ENCODE data around the gene L1CAM. TPM values are rescaled to one million over a fixed set of nuclear protein-coding genes. Genes with fewer than 3 reads are reported as not detected.

Gene L1CAM, protein sequence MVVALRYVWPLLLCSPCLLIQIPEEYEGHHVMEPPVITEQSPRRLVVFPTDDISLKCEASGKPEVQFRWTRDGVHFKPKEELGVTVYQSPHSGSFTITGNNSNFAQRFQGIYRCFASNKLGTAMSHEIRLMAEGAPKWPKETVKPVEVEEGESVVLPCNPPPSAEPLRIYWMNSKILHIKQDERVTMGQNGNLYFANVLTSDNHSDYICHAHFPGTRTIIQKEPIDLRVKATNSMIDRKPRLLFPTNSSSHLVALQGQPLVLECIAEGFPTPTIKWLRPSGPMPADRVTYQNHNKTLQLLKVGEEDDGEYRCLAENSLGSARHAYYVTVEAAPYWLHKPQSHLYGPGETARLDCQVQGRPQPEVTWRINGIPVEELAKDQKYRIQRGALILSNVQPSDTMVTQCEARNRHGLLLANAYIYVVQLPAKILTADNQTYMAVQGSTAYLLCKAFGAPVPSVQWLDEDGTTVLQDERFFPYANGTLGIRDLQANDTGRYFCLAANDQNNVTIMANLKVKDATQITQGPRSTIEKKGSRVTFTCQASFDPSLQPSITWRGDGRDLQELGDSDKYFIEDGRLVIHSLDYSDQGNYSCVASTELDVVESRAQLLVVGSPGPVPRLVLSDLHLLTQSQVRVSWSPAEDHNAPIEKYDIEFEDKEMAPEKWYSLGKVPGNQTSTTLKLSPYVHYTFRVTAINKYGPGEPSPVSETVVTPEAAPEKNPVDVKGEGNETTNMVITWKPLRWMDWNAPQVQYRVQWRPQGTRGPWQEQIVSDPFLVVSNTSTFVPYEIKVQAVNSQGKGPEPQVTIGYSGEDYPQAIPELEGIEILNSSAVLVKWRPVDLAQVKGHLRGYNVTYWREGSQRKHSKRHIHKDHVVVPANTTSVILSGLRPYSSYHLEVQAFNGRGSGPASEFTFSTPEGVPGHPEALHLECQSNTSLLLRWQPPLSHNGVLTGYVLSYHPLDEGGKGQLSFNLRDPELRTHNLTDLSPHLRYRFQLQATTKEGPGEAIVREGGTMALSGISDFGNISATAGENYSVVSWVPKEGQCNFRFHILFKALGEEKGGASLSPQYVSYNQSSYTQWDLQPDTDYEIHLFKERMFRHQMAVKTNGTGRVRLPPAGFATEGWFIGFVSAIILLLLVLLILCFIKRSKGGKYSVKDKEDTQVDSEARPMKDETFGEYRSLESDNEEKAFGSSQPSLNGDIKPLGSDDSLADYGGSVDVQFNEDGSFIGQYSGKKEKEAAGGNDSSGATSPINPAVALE
- 10 to 100 TPM in 1 of 4 donors, 1 to 10 TPM in 1, under 1 TPM in 1, not detected in 1; 0.54 to 16.3 (median 2.1) TPM for polyA plus RNA-seq
- long read RNA-seq, donor 1, partial matches to known transcripts = 0 of 1 reads
- long read RNA-seq, donor 1, other reads (novel, unspliced or antisense) = 0 of 1 reads
- long read RNA-seq, donor 2 = 0 reads
- long read RNA-seq, donor 3 = 0 reads
- long read RNA-seq, donor 4 = 0 reads
- long read RNA-seq, donor 5 = 0 reads
- long read RNA-seq, donor 6 = 0 reads
- long read RNA-seq, donor 7 = 0 reads
- long read RNA-seq, donor 8 = 0 reads
- long read RNA-seq, donor 9 = 0 reads
- long read RNA-seq, donor 10, full-length matches to known transcripts = 1 of 1 reads
- long read RNA-seq, donor 10, partial matches to known transcripts = 0 of 1 reads
- long read RNA-seq, donor 10, other reads (novel, unspliced or antisense) = 0 of 1 reads

DNA sequence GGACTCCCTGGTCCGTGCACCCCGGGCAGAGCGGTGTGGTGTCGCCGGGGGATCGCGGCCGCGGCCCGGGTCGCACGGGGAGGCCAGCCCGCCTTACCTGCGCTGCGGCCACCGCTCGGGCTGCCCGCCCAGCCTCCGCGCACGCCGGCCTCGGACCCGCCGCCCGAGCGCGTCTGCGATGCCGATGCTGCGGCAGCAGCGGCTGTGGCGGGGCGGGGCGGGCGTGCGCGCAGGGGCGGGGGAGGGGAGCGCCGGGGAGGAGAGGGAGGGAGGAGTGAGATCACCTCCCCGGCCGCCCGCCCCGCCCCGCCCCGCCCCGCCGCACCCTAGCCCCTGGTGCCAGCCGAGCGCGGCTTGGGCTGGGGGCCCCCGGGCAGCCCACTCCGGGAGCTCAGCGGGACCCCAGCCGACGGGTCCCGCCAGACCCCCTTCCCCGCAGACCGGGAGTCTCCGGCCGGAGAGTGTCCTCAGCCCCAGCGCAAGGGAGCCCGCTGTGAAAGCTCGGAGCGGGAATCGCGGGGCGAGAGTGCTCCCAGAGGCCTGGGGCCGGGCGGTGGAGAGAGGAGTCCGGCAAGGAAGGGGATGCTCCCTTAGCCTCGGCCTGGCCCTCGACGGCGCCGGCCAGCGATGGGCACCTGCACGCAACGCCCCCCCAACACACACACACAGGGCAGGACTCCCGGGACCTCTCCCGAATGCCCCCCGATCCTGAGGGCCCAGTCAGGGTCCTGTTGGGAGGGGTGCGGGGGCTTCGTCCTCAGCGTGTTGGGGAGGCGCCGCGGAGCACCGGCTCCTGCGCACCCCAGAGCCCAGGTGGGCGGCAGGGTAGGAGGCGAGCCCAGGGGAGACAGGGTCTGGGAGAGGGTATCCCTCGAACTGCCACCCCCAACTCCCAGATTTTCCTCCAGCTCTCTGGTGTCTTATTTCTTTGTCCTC lies at the start of gene L1CAM:
Gene L1CAM, minus strand, starts transcription at position 206 of the 936 bp plus-strand sequence. CDS start 10,337 bp downstream, outside the sequence.
- H3K27ac ChIP-seq (ENCODE audit: low read depth in 1 of 3, low read length in 2 of 3) = no peak within 1 kb of the TSS
- FAIRE-seq (no peak), DNase-seq (no peak)
- peaks cover 16 to 48% (median 19%) of the 10 kb centered on the region in 3 donors for H3K27me3 ChIP-seq (ENCODE audit: control insufficient read depth in 3 of 3, insufficient read depth in 3 of 3, low read length in 3 of 3)
- H3K36me3 ChIP-seq (ENCODE audit: control insufficient read depth in 3 of 3, insufficient read depth in 2 of 3, low read depth in 1 of 3, low read length in 3 of 3) = no peaks in the 10 kb centered on the region
- H3K4me3 ChIP-seq (ENCODE audit: low read depth in 1 of 3, low read length in 3 of 3) = peak within 1 kb of the TSS in 1 of 3 donors; percentile 15
- H3K4me1 ChIP-seq (ENCODE audit: control insufficient read depth in 3 of 3, insufficient read depth in 2 of 3, low read depth in 1 of 3, low read length in 2 of 3) = peaks cover 0 to 3% (median 0%) of the 10 kb centered on the region in 3 donors
- no peaks in the 10 kb centered on the region for H3K9me3 ChIP-seq (ENCODE audit: control insufficient read depth in 2 of 2, insufficient read depth in 1 of 2, low read depth in 1 of 2, low read length in 1 of 2)
- WGBS, 3 donors = 3 to 36% (median 7%) methylated on average over 13 to 81 of the region's 94 CpGs

DNA sequence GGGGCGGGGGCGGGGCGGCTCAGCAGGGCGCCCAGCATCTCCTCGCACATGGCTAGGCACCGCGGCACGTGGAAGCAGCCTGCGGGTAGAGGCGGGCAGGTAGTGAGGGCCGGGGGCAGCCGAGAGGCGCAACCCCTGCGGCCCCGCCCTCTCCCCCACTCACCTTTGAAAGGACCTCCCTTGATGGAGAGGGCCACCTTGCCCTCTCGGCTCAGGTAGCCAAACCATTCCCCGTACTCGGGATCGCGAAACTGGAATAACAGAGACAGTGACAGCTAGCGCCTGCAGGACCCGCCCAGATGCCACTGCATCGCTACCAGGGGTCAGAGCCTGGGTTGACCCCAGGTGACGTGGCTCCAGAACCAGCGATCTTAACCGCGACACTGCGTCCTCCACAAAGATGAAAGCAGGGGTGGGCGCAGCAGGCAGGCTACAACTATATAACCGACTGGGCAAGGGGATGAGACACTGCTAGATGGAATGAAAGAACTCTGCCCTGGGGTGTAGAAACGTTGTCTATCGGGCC lies 49.4 kb upstream of the L1CAM start:
- H3K36me3 ChIP-seq (ENCODE audit: control insufficient read depth in 3 of 3, insufficient read depth in 2 of 3, low read depth in 1 of 3, low read length in 3 of 3) = peaks cover 0 to 39% (median 3%) of the 10 kb centered on the region in 3 donors
- H3K27me3 ChIP-seq (ENCODE audit: control insufficient read depth in 3 of 3, insufficient read depth in 3 of 3, low read length in 3 of 3) = no peaks in the 10 kb centered on the region
- peak overlapping the region; percentile 30 to 89 (median 32) for H3K4me3 ChIP-seq (ENCODE audit: low read depth in 1 of 3, low read length in 3 of 3)
- no peak overlapping the region for H3K27ac ChIP-seq (ENCODE audit: low read depth in 1 of 3, low read length in 2 of 3)
- H3K4me1 ChIP-seq (ENCODE audit: control insufficient read depth in 3 of 3, insufficient read depth in 2 of 3, low read depth in 1 of 3, low read length in 2 of 3) = peaks cover 0 to 3% (median 0%) of the 10 kb centered on the region in 3 donors
- WGBS, 3 donors = 3 to 29% (median 11%) methylated on average over 16 to 29 of the region's 32 CpGs
- H3K9me3 ChIP-seq (ENCODE audit: control insufficient read depth in 2 of 2, insufficient read depth in 1 of 2, low read depth in 1 of 2, low read length in 1 of 2) = no peaks in the 10 kb centered on the region
- FAIRE-seq = no peak
- peak in 1 of 2 donors; percentile 31 for DNase-seq

DNA sequence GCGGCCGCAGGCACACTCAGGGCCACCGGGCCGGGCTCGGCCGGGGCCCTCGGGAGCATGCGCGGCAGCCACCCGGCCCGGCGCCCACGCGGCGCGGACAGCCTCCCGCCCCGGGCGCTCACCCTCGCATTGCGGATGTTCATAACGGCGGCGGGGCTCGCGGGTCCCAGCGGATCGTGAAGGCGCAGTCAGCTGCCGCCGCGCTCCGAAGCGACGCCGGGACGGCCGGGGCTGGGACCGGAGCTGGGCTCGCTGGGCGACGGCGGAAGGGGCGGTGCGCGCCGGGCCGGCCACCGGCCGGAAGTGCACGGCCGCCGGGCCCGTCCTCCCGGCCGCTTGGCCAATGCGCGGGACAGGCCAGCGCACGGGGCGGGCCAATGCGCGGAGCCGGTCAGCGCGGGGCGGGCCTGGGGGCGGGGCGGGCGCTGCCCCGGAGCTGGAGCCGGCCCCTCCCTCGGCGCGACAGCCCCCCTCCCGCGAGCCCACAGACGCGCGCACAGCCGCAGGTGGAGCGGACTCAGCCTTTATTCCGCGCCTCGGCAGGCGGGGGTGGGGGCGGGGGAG lies 48.9 kb upstream of the L1CAM start, which contains the start of gene NAA10:
Gene NAA10, minus strand, starts transcription at position 276 of the 564 bp plus-strand sequence. Its CDS starts 133 bp downstream, at position 143.
- H3K36me3 ChIP-seq (ENCODE audit: control insufficient read depth in 3 of 3, insufficient read depth in 2 of 3, low read depth in 1 of 3, low read length in 3 of 3) = peaks cover 0 to 39% (median 3%) of the 10 kb centered on the region in 3 donors
- peak within 1 kb of the TSS; percentile 56 to 89 (median 57) for H3K4me3 ChIP-seq (ENCODE audit: low read depth in 1 of 3, low read length in 3 of 3)
- peak within 1 kb of the TSS in 2 of 3 donors; percentile 33 to 58 for H3K27ac ChIP-seq (ENCODE audit: low read depth in 1 of 3, low read length in 2 of 3)
- WGBS, 3 donors = 0 to 18% (median 1%) methylated on average over 18 to 77 of the region's 87 CpGs
- peak; percentile 72 to 83 for DNase-seq
- peaks cover 0 to 3% (median 0%) of the 10 kb centered on the region in 3 donors for H3K4me1 ChIP-seq (ENCODE audit: control insufficient read depth in 3 of 3, insufficient read depth in 2 of 3, low read depth in 1 of 3, low read length in 2 of 3)
- FAIRE-seq = no peak
- no peaks in the 10 kb centered on the region for H3K9me3 ChIP-seq (ENCODE audit: control insufficient read depth in 2 of 2, insufficient read depth in 1 of 2, low read depth in 1 of 2, low read length in 1 of 2)
- no peaks in the 10 kb centered on the region for H3K27me3 ChIP-seq (ENCODE audit: control insufficient read depth in 3 of 3, insufficient read depth in 3 of 3, low read length in 3 of 3)

DNA sequence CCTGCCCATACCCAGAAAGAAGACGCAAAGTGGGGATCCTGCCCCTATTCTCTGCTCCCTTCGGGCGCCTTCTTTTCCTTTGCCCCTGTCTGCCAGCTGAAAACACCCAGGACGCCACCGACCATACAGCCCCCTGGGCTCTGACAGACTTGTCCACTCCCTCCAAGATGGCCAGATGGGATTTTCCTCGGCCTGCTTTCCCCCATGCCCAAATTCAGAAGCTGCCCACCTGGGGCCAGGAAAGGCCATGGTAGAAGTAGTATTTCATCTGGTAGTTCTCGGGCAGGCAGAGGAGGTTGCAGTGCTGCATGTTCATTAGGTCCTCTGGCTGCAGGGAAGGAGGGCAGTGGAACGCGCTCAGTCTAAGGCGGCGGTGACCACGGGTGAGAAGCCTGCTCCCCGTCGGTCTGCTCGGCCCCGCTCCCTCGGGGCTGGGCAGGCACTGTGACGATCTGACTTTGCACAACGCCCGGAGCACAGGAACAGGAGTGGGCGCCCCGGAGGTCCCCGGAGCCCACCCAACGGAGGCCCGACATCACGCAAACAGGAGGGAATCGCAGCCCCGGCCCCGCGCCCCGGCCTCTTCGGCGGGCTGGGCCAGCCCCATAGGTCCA lies 48.3 kb upstream of the L1CAM start:
- H3K27ac ChIP-seq (ENCODE audit: low read depth in 1 of 3, low read length in 2 of 3) = peak overlapping the region in 2 of 3 donors; percentile 33 to 58

DNA sequence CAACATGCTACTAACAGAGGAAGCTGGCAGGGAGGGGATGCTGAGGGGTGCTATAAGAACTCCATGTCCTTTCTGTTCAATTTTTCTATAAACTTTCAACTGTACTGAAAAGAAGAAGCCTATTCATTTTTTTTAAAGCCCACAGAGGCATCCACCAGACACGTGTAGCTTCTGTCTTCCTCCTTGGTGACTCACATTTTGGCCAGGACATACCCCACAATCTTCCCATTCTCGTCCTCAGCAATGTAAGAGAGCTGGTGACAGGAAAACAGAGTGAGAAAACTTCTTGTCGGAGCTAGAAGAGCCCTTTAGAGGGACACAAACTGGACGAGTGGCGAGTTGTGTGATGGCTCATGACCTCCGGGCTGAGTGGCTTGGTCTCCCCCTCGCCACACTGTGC lies 47.8 kb upstream of the L1CAM start:
- DNase-seq = no peak
- Histone ChIP-seq H3K4me3 (ENCODE audit: low read depth in 1 of 3, low read length in 3 of 3) (peak overlapping the region in 2 of 3 donors; percentile 56 to 89), H3K27ac (ENCODE audit: low read depth in 1 of 3, low read length in 2 of 3) (peak overlapping the region in 1 of 3 donors; percentile 58), H3K36me3 (ENCODE audit: control insufficient read depth in 3 of 3, insufficient read depth in 2 of 3, low read depth in 1 of 3, low read length in 3 of 3) (peaks cover 0 to 37% (median 3%) of the 10 kb centered on the region in 3 donors), H3K9me3 (ENCODE audit: control insufficient read depth in 2 of 2, insufficient read depth in 1 of 2, low read depth in 1 of 2, low read length in 1 of 2) (no peaks in the 10 kb centered on the region), H3K4me1 (ENCODE audit: control insufficient read depth in 3 of 3, insufficient read depth in 2 of 3, low read depth in 1 of 3, low read length in 2 of 3) (peaks cover 0 to 3% (median 3%) of the 10 kb centered on the region in 3 donors), H3K27me3 (ENCODE audit: control insufficient read depth in 3 of 3, insufficient read depth in 3 of 3, low read length in 3 of 3) (no peaks in the 10 kb centered on the region)
- FAIRE-seq = no peak
- 19 to 43% (median 24%) methylated on average over 6 to 7 of the region's 7 CpGs for WGBS, 3 donors

More for the DNA sequence above, 48.3 kb upstream of the L1CAM start:
- Histone ChIP-seq H3K27me3 (ENCODE audit: control insufficient read depth in 3 of 3, insufficient read depth in 3 of 3, low read length in 3 of 3) (no peaks in the 10 kb centered on the region), H3K4me3 (ENCODE audit: low read depth in 1 of 3, low read length in 3 of 3) (peak overlapping the region; percentile 56 to 89 (median 57)), H3K9me3 (ENCODE audit: control insufficient read depth in 2 of 2, insufficient read depth in 1 of 2, low read depth in 1 of 2, low read length in 1 of 2) (no peaks in the 10 kb centered on the region), H3K4me1 (ENCODE audit: control insufficient read depth in 3 of 3, insufficient read depth in 2 of 3, low read depth in 1 of 3, low read length in 2 of 3) (peaks cover 0 to 3% (median 0%) of the 10 kb centered on the region in 3 donors), H3K36me3 (ENCODE audit: control insufficient read depth in 3 of 3, insufficient read depth in 2 of 3, low read depth in 1 of 3, low read length in 3 of 3) (peaks cover 0 to 40% (median 3%) of the 10 kb centered on the region in 3 donors)
- FAIRE-seq (no peak), DNase-seq (no peak)
- 4 to 28% (median 8%) methylated on average over 22 to 33 of the region's 33 CpGs for WGBS, 3 donors

DNA sequence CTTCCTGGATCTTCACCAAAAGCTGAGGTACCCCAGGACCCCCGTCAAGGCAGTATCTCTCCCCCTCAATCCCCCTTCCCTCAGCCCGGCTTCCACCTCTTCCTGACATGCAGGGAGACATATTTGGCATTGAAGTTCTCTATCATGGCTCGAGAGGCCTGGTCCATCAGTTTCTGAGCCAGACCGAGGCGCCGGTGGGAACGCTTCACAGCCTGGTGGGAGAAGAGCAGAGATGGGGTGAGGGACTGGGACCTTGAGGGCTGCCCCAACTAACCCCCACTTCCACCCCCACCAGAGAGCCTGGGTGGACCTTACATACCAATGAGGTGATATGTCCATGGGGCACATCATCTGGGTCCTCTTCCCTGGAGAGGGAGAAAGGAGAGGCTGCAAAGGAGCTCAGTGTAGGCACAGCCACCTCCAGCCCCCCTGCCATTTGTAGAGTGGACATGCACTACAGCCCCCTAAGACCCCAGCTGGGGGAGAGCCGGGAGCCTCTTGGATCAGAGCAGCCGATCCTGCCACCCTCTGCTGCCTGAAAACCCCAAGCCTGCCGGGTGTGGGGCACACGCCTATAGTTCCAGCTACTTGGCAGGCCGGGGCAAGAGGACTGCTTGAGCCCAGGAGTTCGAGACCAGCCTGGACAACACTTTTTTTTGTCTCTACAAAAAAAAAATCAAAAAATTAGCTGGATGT lies 46.4 kb upstream of the L1CAM start:
- Histone ChIP-seq H3K4me3 (ENCODE audit: low read depth in 1 of 3, low read length in 3 of 3) (no peak overlapping the region), H3K4me1 (ENCODE audit: control insufficient read depth in 3 of 3, insufficient read depth in 2 of 3, low read depth in 1 of 3, low read length in 2 of 3) (peaks cover 0 to 4% (median 3%) of the 10 kb centered on the region in 3 donors), H3K27me3 (ENCODE audit: control insufficient read depth in 3 of 3, insufficient read depth in 3 of 3, low read length in 3 of 3) (no peaks in the 10 kb centered on the region), H3K27ac (ENCODE audit: low read depth in 1 of 3, low read length in 2 of 3) (no peak overlapping the region), H3K36me3 (ENCODE audit: control insufficient read depth in 3 of 3, insufficient read depth in 2 of 3, low read depth in 1 of 3, low read length in 3 of 3) (peaks cover 0 to 37% (median 3%) of the 10 kb centered on the region in 3 donors), H3K9me3 (ENCODE audit: control insufficient read depth in 2 of 2, insufficient read depth in 1 of 2, low read depth in 1 of 2, low read length in 1 of 2) (no peaks in the 10 kb centered on the region)
- no peak for DNase-seq
- WGBS, 3 donors = 86 to 94% (median 89%) methylated on average over 9 to 13 of the region's 13 CpGs
- FAIRE-seq = no peak
